ENCODE results near the gene ZNF598.

The ZNF598 gene

DNA sequence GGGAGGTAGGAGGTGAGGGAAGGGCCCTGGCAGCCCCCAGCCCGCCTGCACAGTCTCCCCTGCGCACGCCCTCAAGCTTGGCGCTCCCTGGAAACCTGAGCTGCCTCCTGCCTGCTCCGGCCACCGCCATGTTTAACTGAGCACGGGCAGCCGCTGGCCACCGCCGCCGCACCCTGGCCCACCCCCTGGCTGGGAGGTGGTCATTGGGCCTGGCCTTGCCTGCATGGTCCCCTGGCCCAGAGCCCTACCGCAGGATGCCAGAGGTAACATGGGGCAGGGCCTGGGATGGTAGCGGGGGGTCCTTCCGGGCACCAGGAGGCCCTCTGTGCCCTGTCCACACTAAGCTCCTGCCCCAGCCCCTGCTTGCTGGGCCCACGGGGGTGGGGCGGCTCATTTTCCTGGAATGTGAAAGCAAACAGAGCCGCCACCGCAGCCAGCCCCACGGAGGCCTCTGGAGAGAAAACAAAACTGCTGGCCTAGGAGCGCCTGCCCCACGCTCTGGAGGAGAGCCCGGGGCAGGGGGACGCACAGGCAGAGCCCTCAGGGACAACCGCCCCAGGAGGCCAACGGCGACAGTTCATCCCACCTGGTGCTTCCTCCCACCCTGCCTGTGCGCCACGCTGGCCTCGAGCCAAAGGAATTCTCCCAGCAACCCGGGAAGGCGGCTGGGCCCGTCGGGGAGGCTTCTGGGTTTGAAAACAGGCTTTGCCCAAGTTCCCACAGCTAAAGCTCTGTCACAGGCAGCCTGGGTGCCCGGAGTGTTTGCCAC is 26.0 kb upstream of the ZNF598 start:
- peak; percentile 91 for TF ChIP-seq TCF12 (IDR thresholded peaks at IDR 0.05; ENCODE audit: low read depth)
- TF ChIP-seq YY1 (IDR thresholded peaks at IDR 0.05; ENCODE audit: low read depth) = peak; percentile 89
- TF ChIP-seq NFIC (IDR thresholded peaks at IDR 0.05) = peak; percentile 86
- no peak for TF ChIP-seq RAD21 (IDR thresholded peaks at IDR 0.05; ENCODE audit: low read depth)
- TF ChIP-seq, protein P1, sequence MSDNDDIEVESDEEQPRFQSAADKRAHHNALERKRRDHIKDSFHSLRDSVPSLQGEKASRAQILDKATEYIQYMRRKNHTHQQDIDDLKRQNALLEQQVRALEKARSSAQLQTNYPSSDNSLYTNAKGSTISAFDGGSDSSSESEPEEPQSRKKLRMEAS (IDR thresholded peaks at IDR 0.05) = peak; percentile 61
- TF ChIP-seq ZBTB7A (IDR thresholded peaks at IDR 0.05; ENCODE audit: low read depth) = peak; percentile 97
- no peak for TF ChIP-seq EGR1 (IDR thresholded peaks at IDR 0.05)
- TF ChIP-seq, protein P2, sequence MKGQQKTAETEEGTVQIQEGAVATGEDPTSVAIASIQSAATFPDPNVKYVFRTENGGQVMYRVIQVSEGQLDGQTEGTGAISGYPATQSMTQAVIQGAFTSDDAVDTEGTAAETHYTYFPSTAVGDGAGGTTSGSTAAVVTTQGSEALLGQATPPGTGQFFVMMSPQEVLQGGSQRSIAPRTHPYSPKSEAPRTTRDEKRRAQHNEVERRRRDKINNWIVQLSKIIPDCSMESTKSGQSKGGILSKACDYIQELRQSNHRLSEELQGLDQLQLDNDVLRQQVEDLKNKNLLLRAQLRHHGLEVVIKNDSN (IDR thresholded peaks at IDR 0.05) = no peak; the same call in 1 of the 2 replicates
- TF ChIP-seq TAF1 (IDR thresholded peaks at IDR 0.05; ENCODE audit: low read depth) = no peak
- TF ChIP-seq CREB1 (IDR thresholded peaks at IDR 0.05; ENCODE audit: low read depth) = no peak
- TF ChIP-seq TEAD4 (IDR thresholded peaks at IDR 0.05) = peak; percentile 93
- TF ChIP-seq FOXM1 (IDR thresholded peaks at IDR 0.05; ENCODE audit: borderline replicate concordance, low read depth) = no peak; the same call in 1 of the 2 replicates
- TF ChIP-seq, protein P3, sequence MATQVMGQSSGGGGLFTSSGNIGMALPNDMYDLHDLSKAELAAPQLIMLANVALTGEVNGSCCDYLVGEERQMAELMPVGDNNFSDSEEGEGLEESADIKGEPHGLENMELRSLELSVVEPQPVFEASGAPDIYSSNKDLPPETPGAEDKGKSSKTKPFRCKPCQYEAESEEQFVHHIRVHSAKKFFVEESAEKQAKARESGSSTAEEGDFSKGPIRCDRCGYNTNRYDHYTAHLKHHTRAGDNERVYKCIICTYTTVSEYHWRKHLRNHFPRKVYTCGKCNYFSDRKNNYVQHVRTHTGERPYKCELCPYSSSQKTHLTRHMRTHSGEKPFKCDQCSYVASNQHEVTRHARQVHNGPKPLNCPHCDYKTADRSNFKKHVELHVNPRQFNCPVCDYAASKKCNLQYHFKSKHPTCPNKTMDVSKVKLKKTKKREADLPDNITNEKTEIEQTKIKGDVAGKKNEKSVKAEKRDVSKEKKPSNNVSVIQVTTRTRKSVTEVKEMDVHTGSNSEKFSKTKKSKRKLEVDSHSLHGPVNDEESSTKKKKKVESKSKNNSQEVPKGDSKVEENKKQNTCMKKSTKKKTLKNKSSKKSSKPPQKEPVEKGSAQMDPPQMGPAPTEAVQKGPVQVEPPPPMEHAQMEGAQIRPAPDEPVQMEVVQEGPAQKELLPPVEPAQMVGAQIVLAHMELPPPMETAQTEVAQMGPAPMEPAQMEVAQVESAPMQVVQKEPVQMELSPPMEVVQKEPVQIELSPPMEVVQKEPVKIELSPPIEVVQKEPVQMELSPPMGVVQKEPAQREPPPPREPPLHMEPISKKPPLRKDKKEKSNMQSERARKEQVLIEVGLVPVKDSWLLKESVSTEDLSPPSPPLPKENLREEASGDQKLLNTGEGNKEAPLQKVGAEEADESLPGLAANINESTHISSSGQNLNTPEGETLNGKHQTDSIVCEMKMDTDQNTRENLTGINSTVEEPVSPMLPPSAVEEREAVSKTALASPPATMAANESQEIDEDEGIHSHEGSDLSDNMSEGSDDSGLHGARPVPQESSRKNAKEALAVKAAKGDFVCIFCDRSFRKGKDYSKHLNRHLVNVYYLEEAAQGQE (IDR thresholded peaks at IDR 0.05; ENCODE audit: low read depth) = no peak
- peak; percentile 81 for TF ChIP-seq EP300 (IDR thresholded peaks at IDR 0.05; ENCODE audit: borderline replicate concordance)
- TF ChIP-seq CEBPB (IDR thresholded peaks at IDR 0.05) = no peak

DNA sequence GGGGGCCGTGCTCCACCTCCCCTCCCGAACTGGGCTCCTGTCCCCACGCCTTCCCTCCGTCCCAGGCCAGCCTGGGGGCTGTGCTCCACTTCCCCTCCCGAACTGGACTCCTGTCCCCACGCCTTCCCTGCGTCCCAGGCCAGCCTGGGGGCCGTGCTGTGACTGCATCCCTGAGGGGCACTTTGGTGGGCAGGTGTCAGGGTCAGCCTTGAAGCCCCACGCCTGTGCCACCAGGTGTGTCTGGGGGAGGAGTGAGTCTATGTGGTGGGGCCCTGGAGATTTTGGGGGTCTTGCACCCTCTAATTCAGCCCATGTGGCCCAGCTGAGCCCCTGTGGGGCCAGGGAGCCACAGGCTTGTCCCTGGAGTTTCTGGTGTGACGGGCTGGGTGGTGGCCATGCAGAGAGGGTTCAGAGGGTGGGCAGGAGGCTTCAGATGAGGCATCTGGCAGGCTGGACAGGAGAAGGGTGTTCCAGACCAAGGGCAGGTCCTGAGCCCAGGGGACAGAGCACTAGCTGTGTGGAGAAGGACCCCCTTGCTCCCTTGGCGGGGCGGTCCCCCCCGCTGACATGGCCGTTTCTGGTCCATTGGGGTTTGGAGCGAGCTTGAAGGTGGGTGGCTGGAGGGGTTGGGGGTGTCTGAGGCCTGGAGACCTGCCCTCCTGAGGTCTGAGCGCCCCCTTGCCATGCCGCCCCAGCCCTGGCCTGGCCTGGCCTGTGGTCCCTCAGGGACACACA is 25.2 kb upstream of the ZNF598 start:
- TF ChIP-seq EP300 (IDR thresholded peaks at IDR 0.05; ENCODE audit: borderline replicate concordance) (no peak), NFIC (IDR thresholded peaks at IDR 0.05) (no peak), CREB1 (IDR thresholded peaks at IDR 0.05; ENCODE audit: low read depth) (no peak), TCF12 (IDR thresholded peaks at IDR 0.05; ENCODE audit: low read depth) (no peak)

DNA sequence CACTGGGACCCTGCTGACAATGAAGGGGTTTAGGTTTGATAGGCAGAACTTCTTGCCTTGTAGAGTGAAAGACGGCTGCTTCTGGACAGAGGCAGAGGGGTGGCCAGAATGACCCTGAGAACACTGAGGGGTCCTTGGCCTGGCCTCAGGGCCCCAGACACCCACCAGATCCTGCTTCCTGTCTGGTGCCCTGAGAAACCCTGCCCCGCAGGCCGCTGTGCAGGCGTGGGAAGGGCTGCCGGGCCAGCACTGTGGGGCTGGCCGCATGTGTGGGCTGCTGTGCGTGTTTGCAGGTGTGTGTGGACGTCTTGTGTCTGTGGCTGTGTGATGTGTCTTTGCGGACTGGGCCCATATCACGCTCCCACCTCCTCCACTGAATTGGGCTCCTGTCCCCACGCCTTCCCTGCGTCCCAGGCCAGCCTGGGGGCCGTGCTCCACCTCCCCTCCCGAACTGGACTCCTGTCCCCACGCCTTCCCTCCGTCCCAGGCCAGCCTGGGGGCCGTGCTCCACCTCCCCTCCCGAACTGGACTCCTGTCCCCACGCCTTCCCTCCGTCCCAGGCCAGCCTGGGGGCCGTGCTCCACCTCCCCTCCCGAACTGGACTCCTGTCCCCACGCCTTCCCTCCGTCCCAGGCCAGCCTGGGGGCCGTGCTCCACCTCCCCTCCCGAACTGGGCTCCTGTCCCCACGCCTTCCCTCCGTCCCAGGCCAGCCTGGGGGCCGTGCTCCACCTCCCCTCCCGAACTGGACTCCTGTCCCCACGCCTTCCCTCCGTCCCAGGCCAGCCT is 24.5 kb upstream of the ZNF598 start:
- TF ChIP-seq ZBTB7A (IDR thresholded peaks at IDR 0.05; ENCODE audit: low read depth) = 0 out of 2 replicates have a peak, but pooled peaks have one; percentile 28

DNA sequence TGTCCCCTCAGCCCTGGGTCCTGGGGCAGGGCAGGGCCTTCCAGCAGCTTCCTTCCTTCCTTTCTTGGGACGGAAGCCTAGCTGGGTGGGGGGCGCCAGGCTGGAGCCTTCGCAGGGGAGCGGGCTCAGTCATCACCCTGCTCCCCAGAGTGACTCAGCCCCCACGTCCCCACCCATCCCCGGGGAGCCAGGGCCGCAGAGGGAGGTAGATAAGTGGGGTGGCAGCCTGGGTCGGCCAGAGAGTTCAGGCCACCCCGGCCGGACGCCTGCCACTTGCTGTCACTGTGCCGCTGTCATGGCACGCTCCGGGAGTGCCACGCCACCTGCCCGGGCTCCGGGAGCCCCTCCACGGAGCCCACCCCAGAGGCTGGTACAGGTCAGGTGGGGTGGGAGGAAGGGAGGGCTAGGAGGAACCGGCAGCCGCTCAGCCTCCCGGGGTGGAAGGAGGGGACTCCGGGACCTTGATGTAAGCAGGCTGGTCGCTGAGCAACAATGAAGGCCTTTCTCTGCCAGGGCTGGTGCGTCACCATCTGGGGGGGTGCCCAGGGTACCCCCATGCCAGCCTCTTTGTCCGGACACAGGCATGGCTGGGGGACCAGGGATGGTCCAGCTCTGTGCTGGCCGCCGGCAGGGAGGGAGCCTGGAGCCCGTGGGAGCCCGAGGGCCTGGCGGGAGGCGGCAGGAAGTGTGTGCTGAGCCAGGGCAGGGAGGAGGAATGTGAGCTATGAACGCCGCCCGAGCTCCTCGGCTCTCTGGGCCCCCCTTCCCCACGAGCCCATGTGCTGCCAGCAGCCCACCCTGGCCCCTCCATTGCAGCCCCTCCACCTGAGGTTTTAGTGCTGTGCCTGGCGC is 23.7 kb upstream of the ZNF598 start:
- TF ChIP-seq FOXM1 (IDR thresholded peaks at IDR 0.05; ENCODE audit: borderline replicate concordance, low read depth) (no peak), EP300 (IDR thresholded peaks at IDR 0.05; ENCODE audit: borderline replicate concordance) (no peak), EGR1 (IDR thresholded peaks at IDR 0.05) (0 out of 2 replicates have a peak, but pooled peaks have one; percentile 6), ZBTB7A (IDR thresholded peaks at IDR 0.05; ENCODE audit: low read depth) (peak; percentile 68), NFIC (IDR thresholded peaks at IDR 0.05) (peak; percentile 12; the same call in 1 of the 2 replicates), TEAD4 (IDR thresholded peaks at IDR 0.05) (peak; percentile 60)
- TF ChIP-seq, protein P3 (IDR thresholded peaks at IDR 0.05; ENCODE audit: low read depth) = no peak

DNA sequence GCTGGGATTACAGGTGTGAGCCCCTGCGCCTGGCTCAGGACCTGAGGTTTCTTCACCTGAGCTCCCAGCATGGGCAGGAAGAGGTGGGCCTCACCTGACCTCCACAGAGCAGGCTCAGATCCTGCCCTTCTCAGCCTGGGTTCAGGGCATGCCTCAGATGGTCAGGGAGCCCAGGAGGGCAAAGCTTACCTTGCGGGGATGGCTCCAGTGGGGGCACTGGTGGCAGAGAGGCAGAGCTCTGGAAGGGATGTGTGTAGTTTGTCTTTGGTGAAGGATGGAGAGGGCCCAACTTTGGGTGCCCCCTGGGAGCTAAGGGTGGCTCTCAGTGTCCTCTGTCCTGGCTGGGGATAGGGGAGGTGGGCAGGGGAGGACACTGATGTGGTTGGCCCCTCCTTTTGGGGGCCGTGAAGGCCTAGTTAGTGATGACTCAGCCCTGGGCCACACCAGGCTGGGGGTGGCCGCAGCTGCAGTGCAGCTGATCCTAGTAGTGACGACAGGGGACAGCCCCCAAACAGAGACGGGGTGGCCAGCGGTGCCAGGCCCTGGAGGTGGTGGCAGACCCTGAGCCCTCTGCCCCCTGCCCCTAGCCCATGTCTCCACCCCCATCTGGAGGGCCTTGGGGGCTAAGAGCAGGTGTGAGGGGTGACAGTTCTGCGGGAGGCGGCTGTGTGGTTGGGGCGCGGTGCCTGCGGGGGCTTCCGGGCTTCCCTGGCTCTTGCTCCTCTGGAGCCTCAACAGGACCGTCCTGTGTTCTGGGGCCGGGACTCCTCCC is 22.9 kb upstream of the ZNF598 start:
- TF ChIP-seq, protein P2 (IDR thresholded peaks at IDR 0.05) = no peak
- TF ChIP-seq FOXM1 (IDR thresholded peaks at IDR 0.05; ENCODE audit: borderline replicate concordance, low read depth) (no peak), TAF1 (IDR thresholded peaks at IDR 0.05; ENCODE audit: low read depth) (no peak), YY1 (IDR thresholded peaks at IDR 0.05; ENCODE audit: low read depth) (no peak), ZBTB7A (IDR thresholded peaks at IDR 0.05; ENCODE audit: low read depth) (peak; percentile 20; the same call in 1 of the 2 replicates)
